ENCODE measurements around the gene EPHB4.

Gene EPHB4

GRCh38 chr7:100781255-100781654 lies 46.1 kb downstream of the EPHB4 start:
- no peaks in the 10 kb centered on the region for H3K9me2 ChIP-seq (replicated peaks; ENCODE audit: insufficient read depth, low read length)
- no peaks in the 10 kb centered on the region for H4K20me1 ChIP-seq (ENCODE audit: insufficient read depth, low read length)
- no peaks in the 10 kb centered on the region for H3F3A ChIP-seq (ENCODE audit: insufficient read depth, low read length)
- no peak overlapping the region for H3K27ac ChIP-seq (ENCODE audit: low read length)
- H3K4me1 ChIP-seq (ENCODE audit: low read length): no peaks in the 10 kb centered on the region
- H2AFZ ChIP-seq (ENCODE audit: low read length): no peak overlapping the region
- H3K36me3 ChIP-seq (replicated peaks; ENCODE audit: insufficient read depth, low read length): no peaks in the 10 kb centered on the region
- H3K9me3 ChIP-seq (replicated peaks; ENCODE audit: insufficient read depth, low read length): no peaks in the 10 kb centered on the region
- no peak for DNase-seq
- H3K79me2 ChIP-seq (ENCODE audit: low read length): no peaks in the 10 kb centered on the region
- peaks cover 80% of the 10 kb centered on the region for H3K27me3 ChIP-seq (replicated peaks; ENCODE audit: insufficient read depth, low read length)
- no peak for TF ChIP-seq EZH2phosphoT487 (IDR thresholded peaks at IDR 0.05; ENCODE audit: low read length)
- TF ChIP-seq EZH2 (optimal IDR thresholded peaks at IDR 0.05; ENCODE audit: low read depth, low read length): no peak
- no peak for TF ChIP-seq CTCF (IDR thresholded peaks at IDR 0.05; ENCODE audit: low read length)
- no peak overlapping the region for H3K4me2 ChIP-seq (ENCODE audit: low read depth, low read length)
- H3K9ac ChIP-seq (ENCODE audit: low read length): no peak overlapping the region
- H3K4me3 ChIP-seq (ENCODE audit: low read length): no peak overlapping the region

DNA sequence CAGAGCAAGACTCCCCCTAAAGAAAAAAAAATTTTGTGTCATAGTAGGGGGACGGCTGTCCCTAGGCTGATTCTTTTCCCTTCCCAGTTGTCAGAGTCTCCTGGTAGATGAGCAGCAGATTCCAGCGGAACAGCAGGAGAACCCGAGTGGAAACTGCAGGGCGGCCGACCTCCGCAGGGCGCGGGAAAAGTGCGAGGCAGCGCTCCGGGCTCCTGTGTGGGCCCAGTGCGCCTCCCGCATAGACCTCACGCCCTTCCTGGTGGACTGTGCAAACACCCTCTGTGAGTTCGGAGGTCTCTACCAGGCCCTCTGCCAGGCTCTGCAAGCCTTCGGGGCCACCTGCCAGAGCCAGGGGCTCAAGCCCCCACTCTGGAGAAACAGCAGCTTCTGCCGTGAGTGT lies 48.0 kb downstream of the EPHB4 start:
- H3K4me3 ChIP-seq (ENCODE audit: low read length): no peak overlapping the region
- no peak overlapping the region for H3K27ac ChIP-seq (ENCODE audit: low read length)
- no peaks in the 10 kb centered on the region for H3K4me1 ChIP-seq (ENCODE audit: low read length)
- no peak overlapping the region for H2AFZ ChIP-seq (ENCODE audit: low read length)
- no peaks in the 10 kb centered on the region for H3K36me3 ChIP-seq (replicated peaks; ENCODE audit: insufficient read depth, low read length)
- peaks cover 83% of the 10 kb centered on the region for H3K27me3 ChIP-seq (replicated peaks; ENCODE audit: insufficient read depth, low read length)
- TF ChIP-seq EZH2phosphoT487 (IDR thresholded peaks at IDR 0.05; ENCODE audit: low read length) (no peak), EZH2 (optimal IDR thresholded peaks at IDR 0.05; ENCODE audit: low read depth, low read length) (no peak), CTCF (IDR thresholded peaks at IDR 0.05; ENCODE audit: low read length) (no peak)
- no peak overlapping the region for H3K4me2 ChIP-seq (ENCODE audit: low read depth, low read length)
- no peaks in the 10 kb centered on the region for H3F3A ChIP-seq (ENCODE audit: insufficient read depth, low read length)
- H3K9me2 ChIP-seq (replicated peaks; ENCODE audit: insufficient read depth, low read length): no peaks in the 10 kb centered on the region
- no peak for DNase-seq
- H3K9me3 ChIP-seq (replicated peaks; ENCODE audit: insufficient read depth, low read length): no peaks in the 10 kb centered on the region
- H3K9ac ChIP-seq (ENCODE audit: low read length): no peak overlapping the region
- H3K79me2 ChIP-seq (ENCODE audit: low read length): no peaks in the 10 kb centered on the region
- no peaks in the 10 kb centered on the region for H4K20me1 ChIP-seq (ENCODE audit: insufficient read depth, low read length)

GRCh38 chr7:100778061-100778621 lies 49.2 kb downstream of the EPHB4 start:
- H3K4me2 ChIP-seq (ENCODE audit: low read depth, low read length): no peak overlapping the region
- no peak overlapping the region for H3K27ac ChIP-seq (ENCODE audit: low read length)
- H3K4me1 ChIP-seq (ENCODE audit: low read length): no peaks in the 10 kb centered on the region
- H3K36me3 ChIP-seq (replicated peaks; ENCODE audit: insufficient read depth, low read length): no peaks in the 10 kb centered on the region
- H4K20me1 ChIP-seq (ENCODE audit: insufficient read depth, low read length): no peaks in the 10 kb centered on the region
- no peaks in the 10 kb centered on the region for H3K9me2 ChIP-seq (replicated peaks; ENCODE audit: insufficient read depth, low read length)
- H3K4me3 ChIP-seq (ENCODE audit: low read length): no peak overlapping the region
- H2AFZ ChIP-seq (ENCODE audit: low read length): no peak overlapping the region
- TF ChIP-seq EZH2phosphoT487 (IDR thresholded peaks at IDR 0.05; ENCODE audit: low read length) (no peak), CTCF (IDR thresholded peaks at IDR 0.05; ENCODE audit: low read length) (no peak)
- no peak for DNase-seq
- H3K9ac ChIP-seq (ENCODE audit: low read length): no peak overlapping the region
- no peaks in the 10 kb centered on the region for H3K9me3 ChIP-seq (replicated peaks; ENCODE audit: insufficient read depth, low read length)
- H3K79me2 ChIP-seq (ENCODE audit: low read length): no peaks in the 10 kb centered on the region
- no peaks in the 10 kb centered on the region for H3F3A ChIP-seq (ENCODE audit: insufficient read depth, low read length)
- peaks cover 89% of the 10 kb centered on the region for H3K27me3 ChIP-seq (replicated peaks; ENCODE audit: insufficient read depth, low read length)

All from MM.1S (cell line).